CD4-positive, alpha-beta T cell treated with Interleukin-15 for 4 hours (primary cell): ENCODE results near the gene IL6ST.
"Not testable (repeated sequence)": the region's sequence is repeated elsewhere in the genome, so short reads cannot be mapped to it uniquely, and the experiment has no call there.

Source experiments
- DNase-seq: peaks from one replicate; pipeline ENCODE4 v3.0.0-alpha.2; 2020; ENCODE audit warnings: low spot score

IL6ST gene

GRCh38 chr5:55965525-55965924 lies 29.2 kb downstream of the IL6ST start:
- no peak for DNase-seq

- DNase-seq, result no peak
These were observed 34.0 kb downstream of the IL6ST start for GRCh38 chr5:55960779-55961178.

DNA sequence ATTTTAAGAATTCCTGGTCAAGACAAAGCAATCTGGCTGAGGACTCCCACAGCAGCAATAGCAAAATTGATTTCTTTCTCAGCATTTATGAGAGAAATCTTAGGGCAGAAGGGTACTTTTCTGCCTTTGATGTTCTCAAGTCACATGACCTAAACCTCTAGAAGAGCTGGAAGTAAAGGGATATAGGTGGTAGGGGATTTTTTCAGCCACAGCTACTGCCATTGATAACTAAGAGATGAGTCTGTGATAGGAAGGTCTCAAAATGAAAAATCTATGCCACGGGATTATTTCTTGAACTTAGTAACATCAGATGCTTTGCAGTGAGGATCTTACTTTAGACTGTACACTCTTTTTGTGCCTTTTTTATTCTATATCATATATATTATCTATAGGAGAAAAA lies 35.6 kb downstream of the IL6ST start:
- no peak for DNase-seq

- DNase-seq, result not testable (repeated sequence)
These were observed 53.6 kb downstream of the IL6ST start for GRCh38 chr5:55941154-55941553.

GRCh38 chr5:55937598-55937997 lies 57.2 kb downstream of the IL6ST start:
- not testable (repeated sequence) for DNase-seq

- DNase-seq, result peak; percentile 73
These were observed 58.6 kb downstream of the IL6ST start for GRCh38 chr5:55936100-55936693.

DNA sequence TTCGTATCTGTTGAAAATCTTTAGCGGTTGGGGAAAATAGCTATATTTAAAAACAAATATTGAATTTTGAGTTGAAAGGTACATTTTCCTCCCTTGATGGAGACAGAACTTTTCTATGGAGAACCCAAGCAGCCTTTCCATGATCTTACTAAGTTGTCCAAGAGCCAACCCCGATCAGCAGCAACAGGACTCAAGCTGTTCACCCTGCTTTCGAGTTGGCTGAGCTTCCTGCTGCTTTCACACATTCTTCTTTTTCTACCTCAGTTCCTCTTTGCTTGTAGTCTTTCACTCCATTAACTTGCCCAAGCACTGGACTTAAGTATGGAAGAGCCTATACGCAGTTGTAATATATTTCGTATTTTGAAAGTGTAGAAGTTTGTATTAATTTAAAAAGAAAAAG lies 59.4 kb downstream of the IL6ST start:
- DNase-seq, result no peak

DNA sequence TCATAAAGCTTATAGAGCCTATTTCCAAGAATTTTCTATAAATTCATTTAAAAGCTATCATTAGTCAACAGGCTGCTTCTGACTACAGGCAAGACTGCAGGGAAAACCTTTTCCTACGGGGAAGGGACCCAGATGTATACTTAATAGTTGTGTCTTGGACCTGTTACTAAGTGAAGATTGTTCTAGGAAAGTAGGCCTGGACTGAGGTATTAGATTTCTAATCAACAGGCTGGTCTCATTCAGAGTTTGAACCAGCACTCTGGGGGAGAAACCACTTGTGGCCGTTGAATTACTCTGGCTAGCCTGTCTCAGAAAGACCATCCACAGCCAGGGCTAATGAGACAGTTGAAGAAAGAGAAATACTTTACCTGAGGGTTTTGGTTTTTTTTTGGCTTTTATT lies 60.0 kb downstream of the IL6ST start:
- DNase-seq, result no peak

GRCh38 chr5:55934115-55934613 lies 60.6 kb downstream of the IL6ST start:
- DNase-seq, result no peak

GRCh38 chr5:55933377-55934114 lies 61.2 kb downstream of the IL6ST start:
- no peak for DNase-seq

- no peak for DNase-seq
These were observed 62.1 kb downstream of the IL6ST start for GRCh38 chr5:55932700-55933099.

GRCh38 chr5:55929020-55929799 lies 65.6 kb downstream of the IL6ST start:
- DNase-seq, result no peak

DNA sequence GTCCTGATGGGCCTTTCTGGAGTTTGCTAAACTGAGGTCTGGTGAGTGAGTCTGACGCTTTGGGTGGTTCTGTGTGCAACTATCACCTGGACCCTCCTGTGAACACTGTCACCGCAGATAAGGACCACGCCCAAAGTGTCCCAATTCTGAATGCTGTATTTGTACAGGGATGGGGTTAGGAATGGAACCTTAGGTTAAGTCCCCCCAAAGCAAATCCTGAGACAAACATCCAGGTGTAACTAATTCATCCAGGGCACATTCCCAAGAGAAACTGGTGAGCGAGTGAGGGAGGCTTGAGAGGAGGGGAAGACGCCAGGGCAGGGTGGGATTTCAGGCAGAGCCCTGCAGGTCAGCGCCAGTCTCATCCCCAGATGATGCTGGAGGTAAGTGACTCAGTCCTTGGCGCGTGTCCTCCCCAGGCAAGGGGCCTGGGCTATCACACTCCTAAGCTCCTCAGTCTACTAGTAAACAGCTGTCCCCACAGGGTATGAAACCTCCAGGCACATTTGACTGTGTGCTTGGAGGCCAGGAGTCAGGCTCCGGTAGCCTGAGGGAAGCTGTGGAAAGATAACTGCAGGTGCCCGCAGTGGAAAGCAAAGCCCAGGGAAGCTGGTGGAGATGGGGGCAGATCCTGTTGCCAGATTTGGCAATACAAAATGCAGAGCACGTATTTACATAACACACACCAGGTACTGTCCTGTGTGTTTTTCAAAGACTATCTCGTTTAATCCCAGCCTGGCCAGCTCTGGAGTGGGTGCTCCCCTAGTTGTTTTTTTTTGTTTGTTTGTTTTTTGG lies 66.7 kb downstream of the IL6ST start:
- no peak for DNase-seq

DNA sequence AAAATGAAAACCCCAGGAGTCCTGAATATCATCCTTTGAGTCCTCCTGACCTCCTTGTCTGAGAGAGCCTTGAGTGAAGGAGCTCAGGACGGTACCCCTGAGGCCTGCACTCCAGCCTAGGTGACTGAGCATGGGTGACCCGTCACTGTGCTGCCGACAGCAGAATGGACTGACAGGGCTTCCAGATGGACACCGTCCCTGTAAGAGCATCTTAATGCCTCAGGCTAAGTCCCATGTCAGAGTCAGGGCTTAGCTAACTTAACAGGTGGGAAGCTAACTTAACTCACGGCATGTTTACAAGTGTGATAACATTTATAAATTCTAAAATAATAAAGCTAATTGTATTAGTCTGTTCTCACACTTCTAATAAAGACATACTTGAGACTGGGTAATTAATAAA lies 68.3 kb downstream of the IL6ST start:
- no peak for DNase-seq

DNA sequence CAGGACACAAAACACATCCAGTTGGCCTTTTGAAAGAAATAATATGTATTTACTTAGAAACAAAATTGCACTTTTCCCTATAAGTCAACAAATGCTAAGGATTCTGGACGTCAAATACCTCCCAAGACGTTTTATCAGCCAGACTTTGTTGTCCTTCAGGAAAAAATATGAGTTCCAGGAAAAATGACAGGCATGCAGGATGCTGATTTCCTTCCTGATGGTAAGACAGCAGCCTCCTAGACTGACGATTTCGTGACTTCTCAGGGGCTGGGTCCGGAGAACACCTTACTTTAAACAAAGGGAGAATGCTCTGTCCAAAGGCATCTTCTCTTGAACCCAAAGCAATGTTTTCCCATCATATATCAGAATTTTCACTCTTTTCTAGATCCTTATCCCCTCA lies 69.1 kb downstream of the IL6ST start:
- DNase-seq, result no peak

- DNase-seq, result no peak
These were observed 69.6 kb downstream of the IL6ST start for GRCh38 chr5:55925181-55925580.

DNA sequence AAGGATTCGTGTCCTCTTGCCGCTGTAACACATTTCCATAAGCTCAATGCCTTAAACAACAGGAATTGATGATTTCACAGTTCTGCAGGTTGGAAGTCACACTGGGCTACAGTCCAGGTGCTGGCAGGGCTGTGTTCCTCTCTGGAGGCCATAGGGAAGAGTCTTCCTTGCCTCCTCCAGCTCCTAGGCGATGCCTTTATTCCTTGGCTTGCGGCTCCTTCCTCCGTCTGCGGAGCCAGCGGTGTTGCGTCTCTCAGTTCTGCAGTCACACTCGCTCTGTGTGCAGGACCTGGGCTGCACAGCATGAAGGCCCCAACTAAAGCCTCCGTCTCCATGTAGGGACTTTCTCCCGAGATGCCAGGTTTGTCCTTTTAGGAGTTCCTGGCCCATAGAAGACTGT lies 70.0 kb downstream of the IL6ST start:
- no peak for DNase-seq

GRCh38 chr5:55923865-55924500 lies 70.8 kb downstream of the IL6ST start:
- no peak for DNase-seq

GRCh38 chr5:55923177-55923771 lies 71.5 kb downstream of the IL6ST start:
- DNase-seq, result no peak

DNA sequence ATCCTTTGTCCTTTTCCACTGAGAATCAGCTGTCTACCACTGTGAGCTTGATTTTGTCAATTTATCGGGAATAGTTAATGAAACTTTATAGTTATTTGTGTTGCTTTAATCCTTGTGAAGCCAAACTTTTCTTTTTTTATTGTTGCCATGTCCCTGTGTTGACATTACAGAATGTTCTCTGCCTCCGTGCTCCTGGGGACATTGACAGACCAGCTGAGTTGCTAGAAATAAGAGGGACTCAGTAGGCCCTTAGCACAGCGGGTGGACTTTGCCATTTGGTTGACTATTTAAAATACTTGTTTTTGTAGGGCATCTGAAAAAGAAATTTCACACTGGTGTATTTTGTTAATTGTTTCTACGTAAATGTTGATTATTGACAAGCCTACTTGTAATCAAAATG lies 73.1 kb downstream of the IL6ST start:
- DNase-seq, result no peak

DNA sequence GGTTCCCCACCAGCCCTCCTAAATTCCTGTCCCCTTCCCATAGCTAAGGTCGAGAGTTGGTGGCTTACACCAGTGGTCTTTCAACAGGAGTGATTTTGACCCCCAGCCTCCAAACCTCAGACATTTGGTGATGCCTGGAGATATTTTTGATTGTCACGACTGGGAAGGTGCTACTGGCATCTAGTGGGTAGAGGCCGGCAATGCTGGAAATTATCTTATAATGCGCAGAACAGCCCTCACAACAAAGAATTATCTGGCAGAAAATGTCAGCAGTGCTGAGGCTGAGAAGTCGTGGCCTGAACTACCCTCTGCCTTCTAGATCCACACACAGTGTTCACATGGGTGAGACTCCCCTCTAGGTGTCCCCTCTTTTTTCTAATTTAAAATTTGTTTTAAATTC lies 74.0 kb downstream of the IL6ST start:
- no peak for DNase-seq
